DOHH2 (cell line): Measurements from ENCODE around the gene COL4A3.
A peak's percentile ranks its signal among the peaks of the same experiment; 100 is the strongest.

Experiments used
- CTCF ChIP-seq: fragments of 200-600 bp; sonication (generic); IDR thresholded peaks from one replicate; pipeline ENCODE4 v1.5.1; 2014; ENCODE audit warnings: antibody characterized with exemption, mild to moderate bottlenecking, low read depth, low read length; ENCODE audit not compliant: poor library complexity, severe bottlenecking
- EZH2phosphoT487 ChIP-seq: fragments of 200-600 bp; sonication (generic); IDR thresholded peaks from 2 replicates; pipeline ENCODE4 v1.6.1; 2017; ENCODE audit warnings: borderline replicate concordance, mild to moderate bottlenecking, antibody characterized with exemption, low read length, moderate library complexity, mixed read lengths

- TF ChIP-seq CTCF (peak; percentile 26), EZH2phosphoT487 (no peak)
These were observed 38.9 kb upstream of the COL4A3 start for GRCh38 chr2:227125506-227125905.
